Astrocyte (in vitro differentiated cells and primary cell): Measurements from ENCODE around the gene APOBEC3A.

ENCODE experiments used
- EZH2 ChIP-seq: IDR thresholded peaks from 2 replicates; pipeline ENCODE4 v1.6.1; 2012; ENCODE audit warnings: mild to moderate bottlenecking, low read length, inconsistent platforms; ENCODE audit not compliant: insufficient read depth
- TF ChIP-seq, protein P1 (sequence below): IDR thresholded peaks from 2 replicates; pipeline ENCODE4 v1.5.1; 2011; ENCODE audit warnings: low read depth, mild to moderate bottlenecking, inconsistent platforms, low read length, moderate library complexity; ENCODE audit not compliant: insufficient read depth

- TF ChIP-seq, protein P1, sequence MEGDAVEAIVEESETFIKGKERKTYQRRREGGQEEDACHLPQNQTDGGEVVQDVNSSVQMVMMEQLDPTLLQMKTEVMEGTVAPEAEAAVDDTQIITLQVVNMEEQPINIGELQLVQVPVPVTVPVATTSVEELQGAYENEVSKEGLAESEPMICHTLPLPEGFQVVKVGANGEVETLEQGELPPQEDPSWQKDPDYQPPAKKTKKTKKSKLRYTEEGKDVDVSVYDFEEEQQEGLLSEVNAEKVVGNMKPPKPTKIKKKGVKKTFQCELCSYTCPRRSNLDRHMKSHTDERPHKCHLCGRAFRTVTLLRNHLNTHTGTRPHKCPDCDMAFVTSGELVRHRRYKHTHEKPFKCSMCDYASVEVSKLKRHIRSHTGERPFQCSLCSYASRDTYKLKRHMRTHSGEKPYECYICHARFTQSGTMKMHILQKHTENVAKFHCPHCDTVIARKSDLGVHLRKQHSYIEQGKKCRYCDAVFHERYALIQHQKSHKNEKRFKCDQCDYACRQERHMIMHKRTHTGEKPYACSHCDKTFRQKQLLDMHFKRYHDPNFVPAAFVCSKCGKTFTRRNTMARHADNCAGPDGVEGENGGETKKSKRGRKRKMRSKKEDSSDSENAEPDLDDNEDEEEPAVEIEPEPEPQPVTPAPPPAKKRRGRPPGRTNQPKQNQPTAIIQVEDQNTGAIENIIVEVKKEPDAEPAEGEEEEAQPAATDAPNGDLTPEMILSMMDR, result no peak
- no peak for TF ChIP-seq EZH2
Observed at GRCh38 chr22:38970551-38970950, 13.1 kb downstream of the APOBEC3A start.
